Adipocyte (in vitro differentiated cells): Measurements from ENCODE around the gene EEFSEC.

Experiments used
- DNase-seq: peaks from one replicate; pipeline ENCODE4 v3.0.0-alpha.2; 2015; ENCODE audit warnings: low read depth
- H3K27me3 ChIP-seq: replicated peaks from 2 replicates; pipeline ENCODE4 v1.7.0; 2013; ENCODE audit warnings: mild to moderate bottlenecking, low read length, moderate library complexity; ENCODE audit not compliant: control insufficient read depth, insufficient read depth
- H3K36me3 ChIP-seq: 2 replicates; pipeline ENCODE4 v1.7.0; 2013; ENCODE audit warnings: low read length, mild to moderate bottlenecking, moderate library complexity; ENCODE audit not compliant: control insufficient read depth, insufficient read depth, severe bottlenecking
- H3K4me1 ChIP-seq: 2 replicates; pipeline ENCODE4 v1.7.0; 2013; ENCODE audit warnings: mild to moderate bottlenecking, low read length, moderate library complexity; ENCODE audit not compliant: control insufficient read depth, insufficient read depth
- H3K4me3 ChIP-seq: 2 replicates; pipeline ENCODE4 v1.7.0; 2013; ENCODE audit warnings: mild to moderate bottlenecking, low read length, moderate library complexity
- H3K9ac ChIP-seq: 2 replicates; pipeline ENCODE4 v1.7.0; 2013; ENCODE audit warnings: mild to moderate bottlenecking, low read length, moderate library complexity
- H3K9me3 ChIP-seq: 2 replicates; pipeline ENCODE4 v1.7.0; 2013; ENCODE audit warnings: mild to moderate bottlenecking, low read length, moderate library complexity; ENCODE audit not compliant: control insufficient read depth

The EEFSEC gene

GRCh38 chr3:128367221-128367620 lies 213.9 kb downstream of the EEFSEC start:
- Histone ChIP-seq H3K4me1 (no peaks in the 10 kb centered on the region), H3K9me3 (no peaks in the 10 kb centered on the region), H3K9ac (no peak overlapping the region), H3K27me3 (no peaks in the 10 kb centered on the region), H3K36me3 (no peaks in the 10 kb centered on the region), H3K4me3 (no peak overlapping the region)
- DNase-seq, result no peak

DNA sequence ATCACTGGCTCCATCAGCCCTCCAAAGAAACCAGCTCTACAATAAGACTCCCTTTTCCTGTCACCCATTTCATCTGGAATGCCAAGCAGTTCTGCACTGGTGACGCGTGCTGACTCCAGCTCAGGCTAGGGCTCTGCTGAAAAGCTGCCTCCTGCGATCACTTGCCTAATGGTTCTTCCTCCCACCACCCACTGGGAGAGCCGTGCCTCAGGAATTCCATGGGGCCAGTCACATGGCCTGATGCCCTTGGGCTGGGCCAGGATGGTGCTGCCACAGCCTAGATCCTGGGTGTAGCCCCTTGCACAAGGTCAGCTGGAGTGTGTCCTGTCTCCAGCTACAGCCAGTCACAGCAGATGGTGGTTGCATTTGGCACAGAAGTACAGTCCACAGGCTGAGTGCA lies 214.5 kb downstream of the EEFSEC start:
- Histone ChIP-seq H3K4me3 (no peak overlapping the region), H3K9ac (no peak overlapping the region), H3K27me3 (no peaks in the 10 kb centered on the region), H3K36me3 (no peaks in the 10 kb centered on the region), H3K9me3 (no peaks in the 10 kb centered on the region), H3K4me1 (no peaks in the 10 kb centered on the region)
- no peak for DNase-seq

- Histone ChIP-seq H3K4me1 (no peaks in the 10 kb centered on the region), H3K4me3 (no peak overlapping the region), H3K9me3 (no peaks in the 10 kb centered on the region), H3K36me3 (no peaks in the 10 kb centered on the region), H3K27me3 (no peaks in the 10 kb centered on the region), H3K9ac (no peak overlapping the region)
- DNase-seq, result no peak
Observed at GRCh38 chr3:128368626-128369025, 215.3 kb downstream of the EEFSEC start.

- H3K4me1 ChIP-seq, result no peaks in the 10 kb centered on the region
- DNase-seq, result no peak
- no peak overlapping the region for H3K9ac ChIP-seq
- no peak overlapping the region for H3K4me3 ChIP-seq
- H3K9me3 ChIP-seq, result no peaks in the 10 kb centered on the region
- H3K27me3 ChIP-seq, result no peaks in the 10 kb centered on the region
- H3K36me3 ChIP-seq, result no peaks in the 10 kb centered on the region
Observed at GRCh38 chr3:128369121-128369703, 215.9 kb downstream of the EEFSEC start.

- Histone ChIP-seq H3K9me3 (no peaks in the 10 kb centered on the region), H3K27me3 (no peaks in the 10 kb centered on the region), H3K9ac (no peak overlapping the region), H3K36me3 (no peaks in the 10 kb centered on the region), H3K4me1 (no peaks in the 10 kb centered on the region), H3K4me3 (no peak overlapping the region)
- DNase-seq, result no peak
Observed at GRCh38 chr3:128369881-128370642, 216.8 kb downstream of the EEFSEC start.

DNA sequence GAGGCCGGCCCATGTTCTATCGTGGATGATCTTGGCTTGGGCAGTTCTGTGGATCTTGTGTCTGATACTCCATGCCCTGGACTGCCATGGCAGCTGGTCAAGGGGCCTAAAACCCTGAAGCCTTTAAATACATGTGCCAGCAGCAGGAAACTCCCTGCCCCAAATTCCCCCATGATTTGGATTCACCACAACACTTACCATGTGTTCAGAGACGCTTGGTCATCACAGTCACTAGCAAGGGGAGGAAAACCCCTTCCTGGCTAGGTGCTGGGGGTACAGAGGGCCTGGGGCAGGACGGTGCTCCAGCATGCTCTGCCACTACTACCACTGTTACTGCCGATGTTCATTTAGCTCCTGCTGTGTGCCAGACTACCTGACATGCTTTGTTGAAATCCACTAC lies 219.0 kb downstream of the EEFSEC start:
- Histone ChIP-seq H3K9ac (no peak overlapping the region), H3K27me3 (no peaks in the 10 kb centered on the region), H3K4me3 (no peak overlapping the region), H3K36me3 (no peaks in the 10 kb centered on the region), H3K9me3 (no peaks in the 10 kb centered on the region), H3K4me1 (peaks cover 11% of the 10 kb centered on the region)
- no peak for DNase-seq

DNA sequence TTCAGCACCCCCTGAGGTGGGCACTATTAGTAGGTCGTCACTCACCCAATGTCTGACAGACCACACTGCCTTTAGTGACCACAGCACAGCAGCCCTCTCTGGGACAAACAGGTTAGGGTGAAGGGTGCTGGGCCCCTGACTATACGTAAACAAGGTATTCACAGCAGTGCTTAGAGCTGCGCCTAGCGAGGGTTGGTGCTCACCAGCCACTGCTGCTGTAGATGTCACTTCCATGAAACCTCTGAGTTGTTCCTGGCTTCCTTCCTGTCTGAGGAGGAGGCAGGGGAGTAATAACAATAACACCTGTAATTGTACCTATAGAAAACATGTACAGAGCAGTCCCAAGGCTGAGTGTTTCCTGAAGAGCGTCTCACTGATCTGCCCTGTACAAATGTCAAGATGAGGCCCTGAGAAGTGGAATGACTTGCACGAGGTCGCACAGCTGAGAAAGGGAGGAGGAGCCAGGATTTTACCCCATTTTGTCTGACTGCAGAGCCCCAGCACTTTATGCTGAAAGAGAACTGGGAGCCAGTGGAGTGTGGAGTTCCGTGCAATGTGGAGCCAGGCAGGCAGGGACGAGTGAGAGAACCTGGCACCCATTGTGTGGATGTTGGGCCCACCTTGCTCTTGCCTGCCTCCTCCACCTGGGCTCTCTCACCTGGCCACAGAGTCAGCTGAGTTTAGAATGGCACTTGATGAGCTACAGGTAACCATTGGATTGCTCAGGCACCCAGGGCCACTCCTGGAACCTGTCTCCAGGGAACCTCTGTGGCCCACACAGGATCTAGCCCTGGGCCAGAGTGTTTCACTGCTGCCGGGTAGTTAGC lies 219.6 kb downstream of the EEFSEC start:
- Histone ChIP-seq H3K27me3 (no peaks in the 10 kb centered on the region), H3K9ac (no peak overlapping the region), H3K4me1 (peaks cover 12% of the 10 kb centered on the region), H3K9me3 (no peaks in the 10 kb centered on the region), H3K4me3 (no peak overlapping the region), H3K36me3 (no peaks in the 10 kb centered on the region)
- no peak for DNase-seq

DNA sequence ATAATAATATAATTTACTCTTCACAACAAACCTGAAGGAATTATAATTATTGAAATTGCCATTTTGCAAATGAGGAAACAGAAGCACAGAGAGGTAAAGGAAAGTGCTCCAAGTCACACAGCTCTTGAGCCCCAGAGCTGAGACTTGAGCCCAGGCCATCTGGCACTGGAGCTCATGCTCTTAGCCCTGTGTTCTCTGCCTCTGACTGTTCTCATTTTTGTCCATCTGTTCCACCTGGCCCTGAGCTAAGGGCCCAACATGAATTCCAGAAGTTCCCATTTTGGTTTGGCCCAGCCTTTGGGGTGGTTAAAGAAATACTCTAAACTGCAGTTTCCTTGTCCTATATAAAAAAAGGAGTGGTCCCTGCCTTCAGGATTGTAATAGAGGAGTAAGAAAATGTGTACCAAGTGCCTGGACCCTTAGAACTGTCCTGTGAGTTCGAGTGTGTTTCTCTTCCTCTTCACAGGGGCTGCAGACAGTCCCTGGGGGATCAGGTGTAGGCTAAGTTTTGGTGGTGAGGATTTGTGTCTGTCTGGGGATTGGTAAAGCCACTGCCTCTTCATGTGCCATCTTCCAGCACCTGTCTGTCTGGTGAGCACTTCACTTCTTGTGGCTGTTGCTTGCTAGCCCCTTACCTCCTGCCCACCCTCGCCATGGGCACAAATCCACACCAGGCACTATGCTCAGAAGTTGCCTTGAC lies 221.6 kb downstream of the EEFSEC start:
- no peak for DNase-seq
- no peaks in the 10 kb centered on the region for H3K9me3 ChIP-seq
- H3K4me1 ChIP-seq, result peaks cover 24% of the 10 kb centered on the region
- H3K27me3 ChIP-seq, result no peaks in the 10 kb centered on the region
- H3K4me3 ChIP-seq, result no peak overlapping the region
- H3K36me3 ChIP-seq, result no peaks in the 10 kb centered on the region
- H3K9ac ChIP-seq, result no peak overlapping the region

GRCh38 chr3:128376516-128376915 lies 223.2 kb downstream of the EEFSEC start:
- H3K36me3 ChIP-seq, result no peaks in the 10 kb centered on the region
- DNase-seq, result no peak

DNA sequence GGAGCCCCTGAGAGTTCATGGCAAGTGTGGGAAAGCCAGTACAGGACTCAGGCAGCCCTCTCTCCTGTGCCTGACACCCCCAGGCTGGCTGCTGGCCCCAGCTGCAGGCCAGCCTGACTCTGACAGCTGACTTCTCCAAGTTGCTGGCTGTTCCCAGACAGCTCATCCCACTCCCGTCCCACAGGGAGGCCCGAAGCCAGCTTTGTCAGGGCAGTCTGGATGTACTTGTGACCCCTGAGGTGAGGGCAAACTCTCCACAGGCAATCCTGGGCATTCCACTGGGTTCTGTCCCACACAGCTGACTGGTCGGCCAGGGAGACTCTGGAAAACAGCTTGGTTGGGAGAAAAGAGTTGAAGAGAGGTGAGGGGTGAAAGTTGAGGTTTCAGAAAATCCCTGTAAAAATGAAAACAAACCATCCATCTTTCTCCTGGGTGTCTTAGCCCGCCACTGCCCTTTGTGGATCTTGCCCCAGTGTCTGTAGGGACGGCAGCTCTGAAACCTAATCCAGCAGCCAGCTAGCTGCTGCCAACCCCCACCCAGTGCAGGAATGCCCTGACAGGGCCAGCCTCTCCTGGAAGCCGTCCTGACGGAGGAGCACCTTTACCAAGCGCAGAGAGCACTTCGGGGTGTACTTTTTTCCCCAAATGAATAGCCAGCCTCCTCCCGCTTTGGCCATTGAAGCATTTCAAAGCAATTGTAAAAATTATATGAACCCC lies 225.5 kb downstream of the EEFSEC start:
- Histone ChIP-seq H3K36me3 (no peaks in the 10 kb centered on the region), H3K4me1 (peaks cover 32% of the 10 kb centered on the region), H3K9me3 (no peaks in the 10 kb centered on the region), H3K9ac (no peak overlapping the region), H3K4me3 (no peak overlapping the region), H3K27me3 (no peaks in the 10 kb centered on the region)
- DNase-seq, result peak; percentile 18

More at GRCh38 chr3:128376516-128376915, 223.2 kb downstream of the EEFSEC start:
- no peaks in the 10 kb centered on the region for H3K9me3 ChIP-seq
- H3K9ac ChIP-seq, result no peak overlapping the region
- H3K4me1 ChIP-seq, result peaks cover 24% of the 10 kb centered on the region
- no peaks in the 10 kb centered on the region for H3K27me3 ChIP-seq
- no peak overlapping the region for H3K4me3 ChIP-seq
